CD4-positive, alpha-beta T cell treated with Interleukin-4 for 4 hours (primary cell): ENCODE measurements around the gene STAC2.
"Not testable (repeated sequence)": the region's sequence is repeated elsewhere in the genome, so short reads cannot be mapped to it uniquely, and the experiment has no call there.

Experiments
- DNase-seq: peaks from one replicate; pipeline ENCODE4 v3.0.0-alpha.2; 2020

The STAC2 gene, protein sequence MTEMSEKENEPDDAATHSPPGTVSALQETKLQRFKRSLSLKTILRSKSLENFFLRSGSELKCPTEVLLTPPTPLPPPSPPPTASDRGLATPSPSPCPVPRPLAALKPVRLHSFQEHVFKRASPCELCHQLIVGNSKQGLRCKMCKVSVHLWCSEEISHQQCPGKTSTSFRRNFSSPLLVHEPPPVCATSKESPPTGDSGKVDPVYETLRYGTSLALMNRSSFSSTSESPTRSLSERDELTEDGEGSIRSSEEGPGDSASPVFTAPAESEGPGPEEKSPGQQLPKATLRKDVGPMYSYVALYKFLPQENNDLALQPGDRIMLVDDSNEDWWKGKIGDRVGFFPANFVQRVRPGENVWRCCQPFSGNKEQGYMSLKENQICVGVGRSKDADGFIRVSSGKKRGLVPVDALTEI

DNA sequence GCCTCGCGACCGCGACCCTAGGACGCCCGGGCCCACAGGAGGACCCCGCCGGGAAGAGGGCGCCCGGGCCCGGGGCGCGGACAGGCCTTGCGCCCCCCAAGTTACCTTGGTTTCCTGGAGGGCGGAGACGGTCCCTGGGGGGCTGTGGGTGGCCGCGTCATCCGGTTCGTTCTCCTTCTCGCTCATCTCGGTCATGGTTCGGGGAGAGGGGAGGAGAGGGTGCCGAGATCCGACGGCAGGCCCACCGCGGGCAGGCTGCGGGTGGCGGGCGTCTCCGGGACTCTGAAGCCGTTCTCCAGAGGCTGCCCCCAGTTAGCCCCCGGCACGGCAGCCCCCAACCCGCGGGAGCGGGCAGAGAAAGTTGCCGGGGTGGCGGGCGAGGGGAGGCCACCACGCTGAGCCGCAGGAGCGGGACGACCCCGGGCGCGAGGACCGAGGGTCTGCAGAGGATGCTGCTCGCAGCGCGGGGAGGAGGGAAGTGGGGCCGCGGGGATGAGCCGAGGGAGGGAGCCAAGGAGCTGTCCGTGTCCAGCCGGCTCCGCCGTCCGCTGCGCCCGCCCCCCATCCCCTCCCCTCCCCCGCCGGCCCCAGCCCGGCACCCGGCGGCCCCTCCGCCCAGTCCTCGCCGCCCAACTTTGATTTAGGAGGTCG, at the start of gene STAC2:
Gene STAC2, minus strand, starts transcription at position 638 of the 651 bp plus-strand sequence. Its CDS starts 443 bp downstream, at position 195.
- no peak for DNase-seq

DNA sequence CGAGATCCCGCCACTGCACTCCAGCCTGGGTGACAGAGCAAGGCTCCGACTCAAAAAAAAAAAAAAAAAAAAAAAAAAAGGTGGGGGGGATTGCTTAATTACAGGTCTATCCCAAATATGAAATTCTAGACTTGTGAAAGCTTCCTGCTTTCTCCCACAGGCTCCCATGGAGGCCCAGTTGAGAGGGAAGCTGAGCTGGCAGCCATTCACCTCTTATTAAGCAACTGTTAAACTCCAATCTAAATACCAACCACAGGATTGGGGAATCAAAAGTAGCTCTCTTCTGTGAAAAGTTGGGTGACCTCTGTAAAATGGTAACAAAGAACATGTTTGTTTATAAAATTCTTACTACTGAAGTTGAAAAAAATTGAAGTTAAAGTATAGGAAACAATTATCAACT, 45.8 kb upstream of the STAC2 start:
- DNase-seq = no peak

DNA sequence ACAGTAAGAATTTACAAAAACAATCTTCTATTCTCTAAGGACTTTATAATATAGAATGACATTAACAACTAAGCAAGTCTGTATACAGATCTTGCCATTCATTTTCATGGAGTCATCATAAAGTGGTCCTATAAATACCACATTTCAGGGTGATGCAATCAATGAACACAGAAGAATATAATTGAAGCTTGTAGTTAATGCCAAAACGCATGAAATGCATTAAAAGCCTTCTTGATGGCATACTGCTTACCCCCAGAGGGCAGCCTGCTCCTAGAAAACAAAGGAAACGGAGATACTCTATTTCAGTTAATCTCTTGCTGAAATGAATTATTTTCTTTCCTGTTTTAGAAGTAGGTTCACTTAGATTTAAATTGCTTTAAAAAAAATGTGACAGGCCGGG, 45.2 kb upstream of the STAC2 start:
- no peak for DNase-seq

DNA sequence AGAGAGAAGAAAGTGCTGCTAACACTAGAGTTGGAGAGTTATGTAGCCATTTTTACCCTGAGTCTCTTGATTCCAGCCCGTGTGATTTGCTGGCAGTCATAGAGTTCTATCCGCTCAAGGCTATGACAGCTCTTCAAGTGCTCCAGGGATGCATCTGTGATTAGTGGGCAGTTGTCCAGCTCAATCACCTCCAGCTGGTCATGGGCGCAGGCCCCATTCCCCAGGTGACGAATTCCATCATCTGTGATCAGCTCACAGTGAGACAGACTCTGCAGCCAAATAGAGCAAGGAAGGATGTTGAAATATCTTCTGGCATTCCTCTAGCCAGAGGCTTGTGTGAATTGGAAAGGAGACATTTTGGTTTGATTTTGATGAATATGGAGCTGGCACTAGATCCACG, 38.4 kb upstream of the STAC2 start:
- DNase-seq = no peak

DNA sequence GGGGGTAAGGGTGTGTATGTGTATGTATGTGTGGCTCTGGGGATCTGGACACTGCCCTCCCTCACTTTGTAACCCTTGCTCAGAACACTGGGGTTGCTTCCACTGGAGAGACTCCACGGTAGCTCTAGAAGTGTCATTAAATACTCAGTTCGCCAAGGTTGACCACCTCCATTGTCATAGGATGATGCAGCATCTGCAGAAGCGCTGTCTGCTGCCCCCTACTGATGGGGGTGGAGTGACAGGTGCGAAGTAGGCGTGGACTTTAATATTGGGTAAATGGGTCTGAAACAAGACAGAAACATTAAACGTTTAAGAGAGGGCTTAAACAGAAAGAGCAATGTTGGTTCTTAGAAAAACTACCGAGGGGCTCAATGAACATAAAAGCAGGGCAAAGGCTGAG, 35.5 kb upstream of the STAC2 start:
- no peak for DNase-seq

DNA sequence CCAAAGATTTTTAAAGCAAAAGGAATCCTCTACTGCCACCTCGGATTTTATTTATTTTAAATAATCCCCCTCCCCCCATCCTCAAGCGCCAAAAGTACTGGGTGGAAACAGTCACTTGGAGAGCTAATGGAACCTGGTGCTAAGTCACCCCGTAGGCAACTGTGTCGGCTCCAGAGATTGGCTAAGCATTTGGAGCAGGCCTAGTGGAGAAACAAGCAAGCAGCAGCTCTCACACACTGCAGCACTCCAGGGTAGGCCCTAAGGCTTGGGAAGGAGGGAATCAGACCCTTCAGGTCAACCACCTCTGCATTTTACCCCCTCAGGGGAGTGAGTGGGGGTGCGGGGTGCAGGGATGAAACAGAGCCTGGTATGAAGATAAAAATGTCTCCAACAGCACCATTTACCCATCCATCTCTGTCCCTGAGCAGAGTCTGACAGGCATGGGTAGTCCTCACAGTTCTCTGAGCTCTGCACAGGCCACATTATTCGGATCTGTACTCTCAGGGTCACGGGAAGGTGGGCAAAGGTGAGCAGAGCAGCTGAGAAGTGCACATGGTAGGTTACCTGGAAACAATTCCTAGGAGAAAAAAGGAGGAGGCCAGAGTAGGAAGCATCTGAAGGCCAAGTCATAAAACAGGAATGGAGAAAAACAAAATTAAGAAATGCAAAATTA, 27.2 kb upstream of the STAC2 start:
- DNase-seq = no peak

DNA sequence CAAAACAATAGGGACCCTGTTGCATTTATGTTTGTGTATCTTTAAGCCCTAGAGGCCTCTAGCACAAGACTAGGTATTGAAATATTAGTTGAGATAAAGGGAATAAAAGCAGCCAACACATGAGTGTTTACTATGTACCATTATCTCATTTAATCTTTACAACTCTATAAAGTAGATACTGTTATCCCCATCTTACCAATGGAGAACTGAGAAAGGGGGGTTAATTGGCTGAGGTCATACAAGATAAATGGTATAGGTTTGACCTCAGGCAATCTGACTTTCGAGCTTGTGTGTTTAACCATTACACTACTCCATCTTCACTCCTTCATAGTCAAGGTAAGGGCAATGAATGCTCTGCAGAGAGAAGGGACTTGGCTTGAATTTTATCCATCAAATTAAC, 26.3 kb upstream of the STAC2 start:
- no peak for DNase-seq

DNA sequence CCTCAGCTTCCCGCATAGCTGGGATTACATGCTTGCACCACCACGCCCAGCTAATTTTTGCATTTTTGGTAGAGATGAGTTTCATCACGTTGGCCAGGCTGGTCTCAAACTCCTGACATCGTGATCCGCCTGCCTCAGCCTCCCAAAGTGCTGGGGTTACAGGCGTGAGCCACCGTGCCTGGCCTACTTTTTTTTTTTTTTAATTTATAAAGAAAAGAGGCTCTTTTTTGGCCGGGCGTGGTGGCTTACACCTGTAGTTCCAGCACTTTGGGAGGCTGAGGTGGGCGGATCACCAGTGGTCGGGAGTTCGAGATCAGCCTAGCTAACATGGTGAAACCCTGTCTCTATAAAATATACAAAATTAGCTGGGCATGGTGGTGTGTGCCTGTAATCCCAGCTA, 24.3 kb upstream of the STAC2 start:
- DNase-seq = not testable (repeated sequence)

DNA sequence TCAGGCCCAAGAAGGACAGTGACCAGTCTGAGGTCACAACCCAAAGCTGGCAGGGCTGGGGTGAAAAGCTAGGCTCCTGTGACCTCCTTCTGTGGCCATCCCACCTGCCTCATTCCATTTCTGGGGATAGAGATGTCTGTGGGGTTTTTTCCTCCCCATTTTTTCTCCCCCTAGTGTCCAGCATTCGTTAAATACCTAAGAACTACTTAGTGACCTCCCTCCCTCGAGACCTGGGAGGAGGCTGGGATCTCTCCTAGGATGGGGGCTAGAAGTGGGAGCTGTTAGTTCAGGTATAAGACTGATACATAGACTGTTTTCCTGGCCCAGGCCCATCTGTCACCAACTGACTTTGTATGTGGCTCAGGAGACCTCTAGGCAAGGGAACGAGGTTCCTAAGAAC, 20.5 kb upstream of the STAC2 start:
- DNase-seq = no peak

DNA sequence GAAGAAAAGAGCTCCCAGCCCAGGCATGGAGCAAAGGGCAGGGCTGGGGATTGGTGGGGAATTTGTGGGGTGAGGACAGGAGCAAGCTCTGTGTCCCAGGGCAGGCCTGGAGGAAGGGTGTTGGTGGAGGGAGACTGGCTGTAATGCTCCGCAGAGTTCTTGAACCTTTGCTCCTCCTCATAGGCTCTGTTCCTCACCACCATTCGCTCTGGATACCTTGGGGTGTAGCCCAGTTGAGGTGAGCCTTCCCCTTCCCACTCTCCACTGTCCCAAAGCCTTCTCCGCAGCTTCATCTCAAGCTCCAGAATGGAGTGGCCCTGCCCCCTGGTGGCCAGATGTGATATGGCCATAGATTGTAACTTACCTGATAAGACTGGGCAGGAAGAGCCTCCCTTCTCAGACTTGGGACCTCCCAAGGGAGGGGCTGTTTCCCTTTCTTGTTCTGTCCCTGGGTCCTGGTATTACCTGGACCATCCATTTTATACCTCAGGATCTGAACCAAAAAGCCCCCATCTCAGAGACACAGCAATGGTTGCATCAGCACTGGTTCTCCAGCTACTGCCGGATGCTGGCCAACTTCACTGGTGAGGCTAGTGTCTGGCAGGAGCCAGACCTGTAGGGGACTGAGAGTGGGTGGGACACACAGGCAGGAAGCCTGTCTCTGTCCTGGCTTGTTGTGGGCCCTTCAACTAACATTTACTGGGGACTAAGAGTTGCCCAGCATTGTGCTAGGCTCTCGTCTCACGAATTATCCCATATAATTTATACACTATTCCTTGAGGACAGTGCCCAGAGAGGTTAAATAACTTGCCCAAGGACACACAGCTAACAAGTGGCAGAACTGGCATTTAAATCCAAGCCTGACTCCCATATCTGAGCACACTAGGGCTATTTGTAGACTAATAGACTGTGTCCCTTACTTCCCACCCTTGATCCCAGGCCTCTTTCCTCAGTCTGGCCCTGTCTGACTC, 19.1 kb upstream of the STAC2 start:
- DNase-seq = peak; percentile 83

DNA sequence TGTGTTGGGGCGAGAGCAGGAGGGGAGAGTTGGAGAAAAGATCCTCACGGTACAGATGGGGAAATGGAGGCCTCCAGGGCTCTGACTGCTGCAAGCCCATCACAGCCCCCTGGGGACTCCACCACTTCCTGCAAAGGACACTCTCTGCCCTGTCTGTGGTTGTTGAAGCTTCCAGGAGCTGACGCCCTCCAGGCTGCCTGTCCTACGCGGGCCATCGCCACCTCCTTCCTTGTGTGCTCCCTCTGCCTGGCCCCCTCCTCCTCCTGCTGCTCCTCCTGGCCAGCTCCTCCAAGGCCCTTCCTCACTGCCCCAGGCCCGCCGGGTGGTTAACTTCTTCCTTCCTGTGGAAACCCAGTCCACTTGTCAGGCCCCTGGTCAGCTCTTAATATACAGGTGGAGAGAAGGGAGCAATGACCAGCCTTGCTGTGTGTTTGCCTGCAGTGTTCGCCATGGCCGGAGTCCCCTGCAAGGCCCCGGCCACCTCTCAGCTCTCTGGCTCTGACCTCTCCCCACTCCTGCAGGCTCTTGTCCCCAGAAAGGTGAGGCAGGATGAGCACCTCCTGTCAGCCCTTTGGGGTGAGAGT, 18.4 kb upstream of the STAC2 start:
- no peak for DNase-seq

DNA sequence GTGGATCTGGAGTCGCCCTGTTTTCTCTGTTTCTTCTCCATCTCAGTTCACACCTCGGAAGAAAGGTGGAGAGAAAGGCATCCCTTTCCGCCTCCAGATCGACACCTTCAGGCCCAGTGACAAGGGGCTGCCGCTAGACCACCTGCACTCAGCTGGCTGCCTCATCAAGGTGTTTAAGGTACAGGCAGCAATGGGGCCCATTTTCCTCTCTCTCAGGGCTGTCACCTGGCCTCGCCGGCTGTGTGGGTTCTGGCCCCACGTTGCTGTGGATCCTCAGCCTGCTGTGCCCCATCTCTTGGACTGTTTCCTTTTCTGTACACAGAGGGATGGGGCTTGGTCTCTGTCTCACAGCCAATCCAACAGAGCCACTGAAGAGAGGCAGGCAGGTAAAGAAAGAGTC, 17.4 kb upstream of the STAC2 start:
- no peak for DNase-seq

DNA sequence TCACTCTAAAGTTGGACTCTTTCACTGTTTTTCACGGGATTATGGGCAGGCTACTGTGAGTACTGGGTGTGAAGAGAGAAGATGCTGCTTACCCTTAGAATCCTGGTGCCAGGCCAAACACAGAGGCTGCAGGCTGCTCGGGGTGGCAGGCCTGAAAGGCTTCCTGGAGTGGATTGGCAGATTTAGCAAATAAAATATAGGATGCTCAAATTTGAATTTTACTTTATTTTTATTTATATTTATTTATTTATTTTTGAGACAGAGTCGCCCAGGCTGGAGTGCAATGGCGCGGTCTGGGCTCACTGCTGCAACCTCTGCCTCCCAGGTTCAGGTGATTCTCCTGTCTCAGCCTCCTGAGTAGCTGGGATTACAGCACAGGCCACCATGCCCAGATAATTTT, 14.9 kb upstream of the STAC2 start:
- DNase-seq = no peak

DNA sequence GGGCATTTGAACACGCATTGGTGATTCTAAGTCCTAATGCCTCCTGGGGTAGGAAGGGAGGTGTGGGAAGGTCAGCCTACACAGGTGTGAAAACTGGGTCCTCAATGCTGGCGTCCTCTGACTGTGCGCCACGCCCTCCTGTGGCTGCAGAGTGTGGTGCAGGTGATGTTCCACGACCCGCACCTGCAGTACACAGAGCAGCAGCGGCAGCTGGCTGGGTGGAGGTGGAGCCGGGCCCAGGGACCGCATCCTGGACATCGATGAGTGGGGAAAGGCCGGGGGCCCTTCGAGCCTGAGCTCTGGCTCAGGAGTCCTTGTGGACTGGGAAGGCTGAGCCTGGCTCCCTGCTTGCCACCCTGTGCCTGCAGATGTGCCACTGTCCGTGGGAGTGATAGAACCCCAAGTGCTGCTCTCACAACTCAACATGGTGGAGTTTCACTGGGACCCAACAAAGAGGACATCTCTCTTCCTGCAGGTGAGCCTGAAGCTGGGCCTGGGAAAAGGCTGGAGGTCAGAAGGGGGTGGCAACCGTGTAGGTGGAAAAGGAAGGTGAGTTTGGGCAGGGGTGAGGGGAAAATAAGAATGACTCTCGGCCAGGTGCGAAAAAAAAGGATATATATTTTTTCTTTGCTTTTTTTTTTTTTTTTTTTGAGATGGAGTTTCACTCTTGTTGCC, 14.0 kb upstream of the STAC2 start:
- peak; percentile 58 for DNase-seq

DNA sequence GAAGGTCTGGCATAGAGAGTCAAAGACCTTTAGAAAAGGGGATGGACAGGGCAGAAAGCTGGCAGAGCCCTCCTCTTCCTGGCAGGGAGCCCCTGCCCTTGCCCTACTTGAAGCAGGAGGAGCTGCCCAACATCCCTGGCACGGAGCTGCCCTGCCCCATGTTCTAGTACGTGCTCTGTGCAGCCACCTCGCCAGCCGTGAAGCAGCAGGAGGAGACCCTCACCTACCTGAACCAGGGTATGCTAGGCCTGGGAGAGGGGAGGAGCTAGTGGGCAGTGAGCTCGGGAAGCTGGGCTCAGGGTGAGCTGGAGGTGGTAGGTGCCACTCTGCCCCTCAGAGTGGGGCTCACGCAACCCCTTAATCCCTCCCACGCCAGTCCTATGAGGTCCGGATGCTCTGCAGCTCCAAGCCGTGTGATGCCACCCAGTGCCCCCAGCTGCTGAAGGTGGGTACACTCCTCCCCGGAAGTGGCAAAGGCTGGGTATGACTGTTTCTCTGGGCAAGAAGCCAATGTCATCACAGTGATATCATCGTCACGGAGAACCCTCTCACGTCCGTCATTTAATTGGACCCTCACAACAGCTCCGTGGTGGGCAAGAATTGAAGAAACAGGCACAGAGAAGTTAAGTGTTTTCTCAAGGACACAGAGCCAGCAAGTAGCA, 12.7 kb upstream of the STAC2 start:
- peak; percentile 91 for DNase-seq

DNA sequence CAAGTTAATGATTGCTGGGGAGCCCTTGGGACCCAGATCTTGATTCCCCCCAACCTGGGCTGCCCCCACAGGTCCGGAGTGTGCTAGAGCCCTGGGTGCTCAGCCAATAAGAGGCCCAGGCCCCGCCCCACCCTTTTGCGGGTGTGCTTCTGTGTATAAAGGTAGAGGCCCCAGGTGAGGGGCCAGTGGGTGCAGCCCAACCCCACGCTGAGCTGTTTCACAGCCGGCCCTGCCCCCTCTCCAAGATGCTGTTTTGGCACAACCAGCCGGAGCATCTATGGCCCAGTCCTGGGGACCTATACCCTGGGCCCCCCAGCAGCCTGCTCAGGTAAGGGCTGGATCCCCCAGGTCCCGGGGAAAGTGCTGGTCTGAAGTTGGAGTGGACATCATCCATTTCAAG, 11.8 kb upstream of the STAC2 start:
- DNase-seq = no peak

DNA sequence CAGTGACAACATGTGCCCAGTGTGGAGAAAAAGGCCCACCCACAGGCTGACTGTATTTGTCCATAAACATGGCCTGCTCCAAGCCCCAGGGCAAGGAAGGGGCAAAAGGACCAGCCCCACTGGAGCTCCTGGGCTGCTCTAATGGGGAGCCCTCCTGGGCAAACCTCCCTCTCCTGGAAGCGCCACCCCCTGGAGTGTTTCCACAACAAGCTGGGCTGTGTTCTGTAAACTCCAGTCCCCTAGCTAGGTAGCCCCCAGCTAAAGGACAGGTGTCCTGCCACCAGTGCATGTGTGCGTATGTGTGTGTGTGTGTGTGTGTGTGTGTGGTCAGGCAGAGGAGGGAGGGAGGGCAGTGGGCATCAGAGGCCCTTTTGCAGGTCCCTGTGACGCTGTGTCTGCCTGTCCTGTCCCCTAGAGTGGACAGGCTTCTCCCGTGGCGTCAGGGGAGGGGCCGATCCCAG, 11.3 kb upstream of the STAC2 start:
- DNase-seq = no peak

DNA sequence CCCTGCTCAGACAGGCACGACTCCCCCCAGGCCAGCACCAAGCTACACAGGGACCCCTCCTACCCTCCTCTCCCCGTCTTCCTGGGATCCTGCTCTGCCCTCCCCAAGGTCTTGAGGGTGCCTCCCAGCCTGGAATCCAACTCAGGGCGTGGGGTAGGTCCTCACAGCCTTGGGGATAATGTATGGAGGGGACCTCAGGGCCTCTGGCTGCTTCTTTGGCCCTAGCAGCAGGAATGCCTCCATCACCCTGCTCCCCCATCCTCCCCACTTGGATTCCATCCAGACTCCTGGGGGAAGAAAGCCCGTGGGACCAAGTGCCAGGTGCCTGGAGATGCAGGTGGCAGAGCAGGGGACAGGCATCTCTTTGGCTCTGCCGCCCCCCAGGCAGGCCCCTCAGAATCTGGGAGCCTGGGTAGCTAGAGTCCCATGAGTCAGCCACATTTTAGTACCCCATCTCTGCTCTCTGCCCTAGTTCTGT, 10.7 kb upstream of the STAC2 start:
- no peak for DNase-seq

DNA sequence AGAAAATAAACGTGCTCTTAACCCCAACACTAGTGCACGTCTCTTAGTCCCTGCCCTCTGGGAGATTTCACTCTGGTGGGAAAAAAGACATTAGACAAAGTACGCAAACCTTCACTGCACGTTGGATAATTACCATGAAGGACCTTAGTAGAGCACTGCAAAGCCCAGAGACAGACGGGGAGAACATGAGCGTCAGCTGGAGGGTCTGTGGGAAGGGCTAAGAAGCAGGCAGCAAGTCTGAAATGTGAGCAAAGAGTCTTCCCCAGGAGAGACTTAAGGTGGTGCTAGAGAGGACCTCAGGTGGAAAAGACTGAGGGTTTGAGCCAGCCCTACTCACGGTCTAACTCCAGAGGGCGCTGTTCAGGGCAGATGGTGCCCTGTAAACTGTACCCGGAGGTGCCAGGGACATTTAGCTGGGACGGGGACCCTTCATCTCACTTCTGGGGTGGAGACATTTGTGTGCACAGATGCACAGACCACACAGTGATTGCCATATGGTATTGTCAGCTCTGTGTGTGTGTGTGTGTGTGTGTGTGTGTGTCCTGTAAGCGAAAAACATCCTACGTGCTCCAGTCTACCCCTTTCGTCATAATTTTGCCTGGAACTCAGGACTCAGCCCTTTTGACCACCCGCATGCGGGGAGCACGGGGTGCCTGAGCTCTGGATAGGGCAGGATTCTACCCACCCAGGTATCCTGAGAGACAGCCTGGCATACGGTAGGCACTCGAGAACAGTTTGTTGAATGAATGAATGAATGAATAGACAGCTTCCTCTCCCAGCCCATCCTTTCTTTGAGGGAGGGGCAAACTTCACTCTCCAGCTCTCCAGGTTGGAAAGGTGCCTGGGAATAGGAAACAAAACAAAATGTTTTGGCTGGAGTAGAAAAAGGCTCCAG, 10.1 kb upstream of the STAC2 start:
- DNase-seq = peak; percentile 58
